C4-2B (cell line): Measurements from ENCODE around the gene RAB15.

Experiments used
- H3K27ac ChIP-seq: fragments of 450-650 bp; 2 replicates; pipeline ENCODE4 v1.5.1; 2017
- CTCF ChIP-seq: fragments of 450-650 bp; conservative IDR thresholded peaks from 2 replicates; pipeline ENCODE4 v1.5.1; 2017; ENCODE audit warnings: mild to moderate bottlenecking
- ZFX ChIP-seq: fragments of 450-650 bp; IDR thresholded peaks from 2 replicates; pipeline ENCODE4 v1.6.1; 2017

Gene RAB15

GRCh38 chr14:64944861-64945260 is 27.3 kb downstream of the RAB15 start:
- H3K27ac ChIP-seq: no peak overlapping the region
- TF ChIP-seq CTCF (no peak), ZFX (no peak)

GRCh38 chr14:64944041-64944440 is 28.1 kb downstream of the RAB15 start:
- no peak overlapping the region for H3K27ac ChIP-seq
- TF ChIP-seq ZFX (no peak), CTCF (no peak)

GRCh38 chr14:64943556-64943955 is 28.6 kb downstream of the RAB15 start:
- TF ChIP-seq CTCF (no peak), ZFX (no peak)

GRCh38 chr14:64942531-64943111 is 29.5 kb downstream of the RAB15 start, which contains the start of gene GPX2:
Gene GPX2 (minus strand): TSS chr14:64942745. CDS start chr14:64942726, 19 bp downstream.
- TF ChIP-seq ZFX: no peak
- TF ChIP-seq CTCF: no peak

More at GRCh38 chr14:64943556-64943955, 28.6 kb downstream of the RAB15 start:
- H3K27ac ChIP-seq: no peak overlapping the region

GRCh38 chr14:64940336-64940910 is 31.7 kb downstream of the RAB15 start:
- no peak overlapping the region for H3K27ac ChIP-seq
- no peak for TF ChIP-seq ZFX
- no peak for TF ChIP-seq CTCF

More at GRCh38 chr14:64942531-64943111, 29.5 kb downstream of the RAB15 start, which contains the start of gene GPX2:
- no peak within 1 kb of the TSS for H3K27ac ChIP-seq

- no peak for TF ChIP-seq CTCF
- no peak for TF ChIP-seq ZFX
- H3K27ac ChIP-seq: no peak overlapping the region
Observed at GRCh38 chr14:64939817-64940190, 32.3 kb downstream of the RAB15 start.

- no peak overlapping the region for H3K27ac ChIP-seq
- TF ChIP-seq ZFX (no peak), CTCF (no peak)
Observed at GRCh38 chr14:64938972-64939816, 32.9 kb downstream of the RAB15 start.
